NCI-H446 treated with DMSO at 0.1 percent for 48 hours (cell line): ENCODE data around the gene DHRS3.
"Not testable (repeated sequence)": the region's sequence is repeated elsewhere in the genome, so short reads cannot be mapped to it uniquely, and the experiment has no call there.

Source experiments
- DNase-seq: peaks from one replicate; lab custom pipeline; 2025; lab: John Stamatoyannopoulos, UW

The DHRS3 gene

DNA sequence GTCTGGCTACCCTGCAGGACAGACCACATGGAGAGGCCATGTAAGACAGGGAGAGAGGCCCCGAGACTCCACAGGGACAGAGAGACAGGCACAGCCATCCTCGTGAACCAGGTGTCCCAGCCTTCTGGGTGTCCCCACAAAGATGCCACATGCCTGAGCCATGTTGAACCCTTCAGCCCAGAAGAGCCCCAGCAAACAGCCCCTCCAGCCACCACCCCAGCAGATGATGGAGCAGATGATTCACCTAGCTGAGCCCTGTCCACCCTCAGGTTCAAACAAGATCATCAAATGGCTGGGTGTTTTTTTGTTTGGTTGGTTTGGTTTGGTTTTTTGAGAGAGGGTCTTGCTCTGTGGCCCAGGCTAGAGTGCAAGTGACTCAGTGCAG is 78.7 kb downstream of the DHRS3 start:
- DNase-seq: no peak

GRCh38 chr1:12538536-12538935 is 79.5 kb downstream of the DHRS3 start:
- not testable (repeated sequence) for DNase-seq

GRCh38 chr1:12537906-12538461 is 80.0 kb downstream of the DHRS3 start:
- no peak for DNase-seq

GRCh38 chr1:12537294-12537693 is 80.7 kb downstream of the DHRS3 start:
- DNase-seq: no peak

GRCh38 chr1:12536023-12536639 is 81.9 kb downstream of the DHRS3 start:
- DNase-seq: no peak

- no peak for DNase-seq
Measured at GRCh38 chr1:12532405-12533315, 85.3 kb downstream of the DHRS3 start.

DNA sequence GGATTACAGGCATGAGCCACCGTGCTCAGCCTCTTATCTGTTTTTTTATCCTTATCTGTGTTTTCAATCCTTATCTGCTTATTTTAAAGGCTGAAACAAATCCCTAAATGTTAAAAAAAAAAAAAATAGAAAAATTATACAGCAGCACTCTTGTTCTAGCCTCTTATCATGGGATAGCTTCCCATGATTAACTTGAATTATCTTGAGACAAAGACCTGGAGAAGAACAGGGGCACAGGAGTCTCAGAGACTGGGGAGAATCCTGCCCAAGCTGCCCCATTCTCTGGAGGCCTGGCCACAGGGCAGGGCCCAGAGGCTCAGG is 86.9 kb downstream of the DHRS3 start:
- DNase-seq: no peak

DNA sequence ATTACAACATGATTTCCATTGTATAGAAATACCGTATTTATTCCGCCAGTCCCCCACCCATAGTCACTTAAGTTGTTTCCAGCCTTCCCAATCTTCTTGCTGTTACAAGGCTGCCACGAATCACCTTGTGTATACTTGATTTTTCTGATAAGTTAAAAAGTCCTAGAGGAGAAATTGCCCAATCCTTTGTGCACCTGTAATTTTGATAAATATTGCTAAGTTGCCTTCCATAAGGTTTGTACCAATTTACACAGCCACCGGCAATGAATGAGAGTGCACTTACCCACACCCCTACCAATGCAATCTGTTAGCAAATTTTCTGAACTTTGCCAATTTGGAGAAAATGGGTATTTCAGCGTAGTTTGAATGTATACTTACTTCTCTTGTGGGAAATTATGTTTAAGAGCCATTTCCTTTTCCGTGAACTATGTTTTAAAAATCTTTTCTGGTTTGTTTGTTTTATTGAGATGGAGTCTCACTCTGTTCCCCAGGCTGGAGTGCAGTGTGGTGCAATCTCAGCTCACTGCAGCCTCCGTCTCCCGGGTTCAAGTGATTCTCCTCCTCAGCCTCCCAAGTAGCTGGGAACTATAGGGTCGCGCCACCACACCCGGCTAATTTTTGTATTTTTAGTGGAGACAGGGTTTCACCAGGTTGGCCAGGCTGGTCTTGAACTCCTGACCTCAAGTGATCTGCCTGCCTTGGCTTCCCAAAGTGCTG is 87.4 kb downstream of the DHRS3 start:
- DNase-seq: no peak

- no peak for DNase-seq
Measured at GRCh38 chr1:12529640-12530174, 88.3 kb downstream of the DHRS3 start.

DNA sequence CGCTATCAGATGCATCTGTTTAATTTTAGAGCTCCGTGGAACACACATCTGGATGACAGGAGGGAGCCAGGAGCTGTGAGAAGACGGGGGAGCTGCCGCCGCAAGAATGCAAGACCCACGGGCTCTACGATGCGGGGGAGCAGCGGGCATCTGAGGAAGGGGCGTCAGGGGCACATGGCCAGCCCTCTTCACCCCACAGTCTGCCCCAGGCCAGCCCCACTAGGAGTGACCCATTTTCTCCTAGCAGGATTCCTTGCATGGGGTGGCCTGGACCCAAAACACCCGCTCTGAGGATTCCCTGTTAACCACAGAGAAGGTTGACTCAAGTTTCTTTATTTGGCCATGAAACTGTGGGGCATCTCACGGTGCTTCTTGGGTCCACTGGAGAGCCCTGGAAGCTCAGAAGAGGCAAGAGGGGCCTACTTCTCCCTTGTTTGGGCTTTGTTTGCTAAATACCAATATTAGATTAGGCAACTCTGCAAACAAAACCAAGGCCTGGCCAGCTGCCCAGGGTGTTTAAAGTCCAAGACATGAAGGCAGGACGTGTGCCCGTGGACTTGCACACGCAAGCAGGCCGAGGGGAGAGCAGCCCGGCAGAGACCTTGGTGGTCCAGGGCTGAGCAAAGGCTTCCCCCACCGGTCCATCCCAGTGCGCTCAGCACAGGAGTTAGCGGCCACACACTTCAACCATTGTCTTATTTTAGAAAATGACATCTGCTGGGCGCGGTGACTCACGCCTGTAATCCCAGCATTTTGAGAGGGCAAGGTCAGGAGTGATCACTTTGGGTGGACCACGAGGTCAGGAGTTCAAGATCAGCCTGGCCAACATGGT is 89.8 kb downstream of the DHRS3 start:
- no peak for DNase-seq

DNA sequence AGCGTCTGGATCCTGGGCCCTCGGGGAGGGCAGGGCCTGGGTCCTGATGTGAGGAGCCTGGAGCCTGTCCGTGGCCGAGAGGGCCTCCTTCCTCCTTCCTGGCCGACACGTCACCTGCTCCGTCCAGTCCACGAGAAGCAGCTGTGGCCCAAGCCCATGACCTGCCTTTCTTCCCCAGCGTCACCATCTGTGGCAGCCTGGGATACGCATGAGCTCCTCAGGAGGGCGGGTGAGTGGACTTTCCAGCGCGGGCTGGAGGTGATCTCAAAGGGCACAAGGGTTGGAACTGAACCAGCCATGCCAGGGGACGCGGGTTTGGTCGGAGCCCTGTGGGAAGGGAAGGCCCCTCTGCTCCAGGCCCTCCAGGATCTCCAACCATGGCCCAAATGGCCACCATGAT is 90.4 kb downstream of the DHRS3 start:
- DNase-seq: no peak

DNA sequence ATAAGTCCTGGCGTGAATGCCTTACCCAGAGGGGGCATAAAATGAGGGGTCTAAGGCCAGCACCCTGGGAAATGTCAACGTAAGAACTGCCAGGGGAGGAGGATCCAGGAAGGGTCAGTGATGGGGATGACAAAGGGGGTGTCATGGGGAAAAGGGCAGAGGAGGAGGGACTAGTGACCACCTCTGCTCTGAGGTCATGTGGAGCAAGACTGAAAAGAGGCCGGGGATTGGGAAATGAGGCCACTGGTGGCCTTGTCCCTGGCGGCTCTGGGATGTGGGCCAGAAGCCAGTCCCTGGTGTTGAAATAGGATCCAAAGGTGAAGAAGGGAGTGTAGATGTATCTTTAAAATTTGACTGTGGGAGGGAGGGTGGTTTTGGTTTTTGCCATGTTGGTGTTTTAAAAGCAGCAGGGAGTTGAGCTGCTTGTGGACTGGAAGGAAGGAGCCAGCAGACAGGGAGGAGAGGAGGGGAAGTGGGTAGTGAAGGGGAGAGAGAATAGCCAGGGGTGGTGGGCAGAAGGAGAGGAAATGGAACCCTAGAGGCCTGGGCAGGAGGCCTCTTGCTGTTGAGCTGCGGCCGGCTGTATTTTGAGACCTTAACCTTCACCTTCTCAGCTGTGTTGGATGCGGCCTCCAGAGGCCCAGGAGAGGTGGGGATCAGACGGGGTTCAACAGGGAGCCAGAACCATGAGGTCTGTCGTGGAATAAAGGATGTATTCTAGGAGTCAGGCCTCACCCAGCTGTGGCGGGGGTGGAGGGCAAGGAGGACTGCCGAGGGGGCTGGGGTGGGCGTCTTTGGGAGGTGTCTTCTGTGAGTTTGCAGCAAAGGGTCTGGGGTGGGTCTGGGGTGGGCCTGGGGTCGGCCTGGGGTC is 92.5 kb downstream of the DHRS3 start:
- no peak for DNase-seq

- no peak for DNase-seq
Measured at GRCh38 chr1:12524266-12524665, 93.7 kb downstream of the DHRS3 start.

- DNase-seq: not testable (repeated sequence)
Measured at GRCh38 chr1:12522780-12523179, 95.2 kb downstream of the DHRS3 start.

GRCh38 chr1:12521096-12521495 is 96.9 kb downstream of the DHRS3 start:
- no peak for DNase-seq

DNA sequence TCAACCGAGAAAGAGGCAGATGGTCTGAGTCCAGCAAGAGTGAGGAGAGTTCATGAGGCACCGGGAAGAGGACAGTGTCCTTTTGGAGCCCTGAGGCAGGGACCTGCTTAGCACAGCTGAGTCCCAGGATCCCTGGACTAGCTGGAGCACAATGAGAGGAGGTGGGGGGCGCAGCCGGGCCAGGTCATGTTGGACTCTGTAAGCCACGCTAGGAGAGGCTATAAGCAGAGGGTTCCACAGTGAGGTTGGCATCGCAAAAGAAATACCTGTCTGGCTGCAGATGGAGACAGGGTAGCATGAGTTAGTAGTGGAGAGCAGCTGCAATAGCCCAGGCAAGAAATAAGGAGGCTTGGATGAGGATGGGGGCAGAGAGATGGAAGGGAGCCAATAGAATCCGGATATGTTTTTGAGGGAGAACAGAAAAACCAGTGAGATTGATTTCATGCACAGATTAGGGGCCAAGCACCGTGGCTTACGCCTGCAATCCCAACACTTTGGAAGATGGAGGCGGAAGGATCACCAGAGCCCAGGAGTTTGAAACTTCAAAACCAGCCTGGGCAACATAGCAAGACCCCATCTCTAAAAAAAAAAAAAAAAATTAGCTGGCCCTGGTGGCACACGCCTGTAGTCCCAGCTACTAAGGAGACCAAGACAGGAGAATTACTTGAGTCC is 98.2 kb downstream of the DHRS3 start:
- DNase-seq: no peak

GRCh38 chr1:12518931-12519692 is 98.9 kb downstream of the DHRS3 start:
- DNase-seq: no peak
